ENCODE measurements around the gene CXCL3.

The CXCL3 gene

DNA sequence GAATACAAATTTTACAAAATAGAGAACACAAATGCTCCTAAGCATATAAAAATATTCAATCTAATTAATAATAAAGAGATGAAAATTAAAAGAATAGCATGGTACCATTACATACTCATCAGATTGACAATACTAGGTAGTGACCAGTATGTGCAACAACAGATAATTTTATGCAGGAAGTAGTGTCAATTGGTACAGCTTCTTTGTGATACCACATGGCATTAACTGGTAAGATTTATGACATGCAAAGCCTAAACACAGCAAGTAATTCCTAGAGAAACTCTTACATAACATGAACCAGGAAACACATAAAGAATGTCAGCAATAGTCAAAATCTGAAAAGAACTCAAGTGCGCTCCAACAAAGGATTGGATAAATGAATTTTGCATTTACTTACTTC, 34.2 kb upstream of the CXCL3 start:
- Histone ChIP-seq H3K27me3 (ENCODE audit: insufficient read depth, poor library complexity, severe bottlenecking) (no peaks in the 10 kb centered on the region), H3K4me3 (replicated peaks; ENCODE audit: insufficient read depth, low read length) (no peak overlapping the region), H3K27ac (replicated peaks) (no peak overlapping the region)
- TF ChIP-seq REST (IDR thresholded peaks at IDR 0.05; ENCODE audit: insufficient replicate concordance, low read depth), result no peak
- no peak for TF ChIP-seq POLR2AphosphoS5 (IDR thresholded peaks at IDR 0.05; ENCODE audit: low read depth)
- TF ChIP-seq, protein P1, sequence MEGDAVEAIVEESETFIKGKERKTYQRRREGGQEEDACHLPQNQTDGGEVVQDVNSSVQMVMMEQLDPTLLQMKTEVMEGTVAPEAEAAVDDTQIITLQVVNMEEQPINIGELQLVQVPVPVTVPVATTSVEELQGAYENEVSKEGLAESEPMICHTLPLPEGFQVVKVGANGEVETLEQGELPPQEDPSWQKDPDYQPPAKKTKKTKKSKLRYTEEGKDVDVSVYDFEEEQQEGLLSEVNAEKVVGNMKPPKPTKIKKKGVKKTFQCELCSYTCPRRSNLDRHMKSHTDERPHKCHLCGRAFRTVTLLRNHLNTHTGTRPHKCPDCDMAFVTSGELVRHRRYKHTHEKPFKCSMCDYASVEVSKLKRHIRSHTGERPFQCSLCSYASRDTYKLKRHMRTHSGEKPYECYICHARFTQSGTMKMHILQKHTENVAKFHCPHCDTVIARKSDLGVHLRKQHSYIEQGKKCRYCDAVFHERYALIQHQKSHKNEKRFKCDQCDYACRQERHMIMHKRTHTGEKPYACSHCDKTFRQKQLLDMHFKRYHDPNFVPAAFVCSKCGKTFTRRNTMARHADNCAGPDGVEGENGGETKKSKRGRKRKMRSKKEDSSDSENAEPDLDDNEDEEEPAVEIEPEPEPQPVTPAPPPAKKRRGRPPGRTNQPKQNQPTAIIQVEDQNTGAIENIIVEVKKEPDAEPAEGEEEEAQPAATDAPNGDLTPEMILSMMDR (IDR thresholded peaks at IDR 0.05; ENCODE audit: insufficient read depth, low read length), result no peak
- TF ChIP-seq SPI1 (IDR thresholded peaks at IDR 0.05; ENCODE audit: borderline replicate concordance, low read depth), result no peak
- no peak for TF ChIP-seq GABPA (IDR thresholded peaks at IDR 0.05; ENCODE audit: low read depth)
- DNase-seq (ENCODE audit: low read depth in 1 of 2, low spot score in 1 of 2), result no peak

GRCh38 chr4:74067586-74067985, 29.1 kb upstream of the CXCL3 start:
- TF ChIP-seq GABPA (IDR thresholded peaks at IDR 0.05; ENCODE audit: low read depth), result no peak
- TF ChIP-seq REST (IDR thresholded peaks at IDR 0.05; ENCODE audit: insufficient replicate concordance, low read depth), result no peak
- TF ChIP-seq SPI1 (IDR thresholded peaks at IDR 0.05; ENCODE audit: borderline replicate concordance, low read depth), result no peak
- TF ChIP-seq POLR2AphosphoS5 (IDR thresholded peaks at IDR 0.05; ENCODE audit: low read depth), result no peak
- TF ChIP-seq, protein P1 (IDR thresholded peaks at IDR 0.05; ENCODE audit: insufficient read depth, low read length), result no peak
- Histone ChIP-seq H3K27me3 (ENCODE audit: insufficient read depth, poor library complexity, severe bottlenecking) (no peaks in the 10 kb centered on the region), H3K4me3 (replicated peaks; ENCODE audit: insufficient read depth, low read length) (no peak overlapping the region), H3K27ac (replicated peaks) (no peak overlapping the region)
- no peak for DNase-seq (ENCODE audit: low read depth in 1 of 2, low spot score in 1 of 2)

GRCh38 chr4:74066232-74066631, 27.7 kb upstream of the CXCL3 start:
- H3K27me3 ChIP-seq (ENCODE audit: insufficient read depth, poor library complexity, severe bottlenecking), result no peaks in the 10 kb centered on the region
- TF ChIP-seq, protein P1 (IDR thresholded peaks at IDR 0.05; ENCODE audit: insufficient read depth, low read length), result no peak
- TF ChIP-seq REST (IDR thresholded peaks at IDR 0.05; ENCODE audit: insufficient replicate concordance, low read depth), result no peak
- TF ChIP-seq SPI1 (IDR thresholded peaks at IDR 0.05; ENCODE audit: borderline replicate concordance, low read depth), result no peak
- TF ChIP-seq POLR2AphosphoS5 (IDR thresholded peaks at IDR 0.05; ENCODE audit: low read depth), result no peak
- no peak for TF ChIP-seq GABPA (IDR thresholded peaks at IDR 0.05; ENCODE audit: low read depth)
- no peak overlapping the region for H3K27ac ChIP-seq (replicated peaks)
- no peak overlapping the region for H3K4me3 ChIP-seq (replicated peaks; ENCODE audit: insufficient read depth, low read length)
- DNase-seq (ENCODE audit: low read depth in 1 of 2, low spot score in 1 of 2), result no peak
